Coronary artery (tissue), 2 donors: ENCODE measurements around the gene UNC119B.

Experiments used
- DNase-seq: peaks from one replicate; pipeline ENCODE4 v3.0.0-alpha.2; 2017; ENCODE audit warnings: low spot score
- H3K27ac ChIP-seq, 2 donors: fragments of 200-600 bp; sonication (generic); one replicate each; pipeline ENCODE4 v1.5.1; 2016 to 2019
- H3K4me3 ChIP-seq: fragments of 200-600 bp; sonication (generic); 2 replicates; pipeline ENCODE4 v1.5.1; 2016; ENCODE audit warnings: mild to moderate bottlenecking, moderate library complexity
- CTCF ChIP-seq: fragments of 200-600 bp; sonication (generic); IDR thresholded peaks from one replicate; pipeline ENCODE4 v1.5.1; 2019; ENCODE audit warnings: antibody characterized with exemption

The UNC119B gene

GRCh38 chr12:120767071-120768024 is 57.1 kb downstream of the UNC119B start:
- Histone ChIP-seq H3K27ac (no peak overlapping the region), H3K4me3 (no peak overlapping the region)
- TF ChIP-seq CTCF: no peak
- no peak for DNase-seq

- no peak for TF ChIP-seq CTCF
- no peak for DNase-seq
- no peak overlapping the region for H3K4me3 ChIP-seq
- no peak overlapping the region for H3K27ac ChIP-seq
These were observed 60.8 kb downstream of the UNC119B start for GRCh38 chr12:120771097-120771496.
